HCT116 (cell line): ENCODE data around the gene SETD1B. TPM values are rescaled to one million over a fixed set of nuclear protein-coding genes. Genes with fewer than 3 reads are reported as not detected.

ENCODE experiments used
- ATAC-seq: fragments of 200-7000 bp; cut with Tn5 transposase; 2 replicates; pipeline ENCODE4 v1.9.1; 2020; ENCODE audit warnings: mild to moderate bottlenecking, moderate library complexity
- BruUV-seq: library from RNA; stranded (reverse); fragments of 400-500 nt; replicated peaks from 2 replicates; lab custom pipeline; 2021; lab: Mats Ljungman, UMichigan
- CTCF ChIA-PET: fragments of 300-600 bp; sonication (Branson Sonifier 250); formaldehyde crosslinking; loops from one replicate; lab custom pipeline; 2021; ENCODE audit warnings: antibody characterized with exemption; lab: Charles Lee
- POLR2A ChIA-PET: fragments of 300-600, 350-600 bp; sonication (Branson Sonifier 250); formaldehyde crosslinking; loops from one replicate; lab custom pipeline; 2021; ENCODE audit warnings: antibody characterized with exemption; lab: Charles Lee
- RAD21 ChIA-PET, 2 experiments: fragments of 300-600 bp; sonication (Branson Sonifier 250); formaldehyde crosslinking; loops; one replicate each; lab custom pipeline; 2023; ENCODE audit warnings: low total read pairs in 2 of 2; ENCODE audit not compliant: uncharacterized antibody in 2 of 2, unreplicated experiment in 2 of 2, low non-redundant PET in 1 of 2; lab: Charles Lee
- DNase-seq: peaks from one replicate; pipeline ENCODE4 v3.0.0-alpha.2; 2010; ENCODE audit warnings: low read depth, low spot score
- H2AFZ ChIP-seq: fragments of 200-600 bp; shearing (Covaris generic), sonication (generic); 2 replicates; pipeline ENCODE4 v1.6.1; 2017; ENCODE audit warnings: low read depth, mixed run types, mixed read lengths, antibody characterized with exemption, low read length; ENCODE audit not compliant: poor library complexity, severe bottlenecking
- H3K27ac ChIP-seq: 2 replicates; pipeline ENCODE4 v1.5.1; 2012; ENCODE audit warnings: low read depth, low read length
- H3K27me3 ChIP-seq: fragments of 200-600 bp; sonication (generic); 2 replicates; pipeline ENCODE4 v1.6.1; 2016; ENCODE audit warnings: mixed run types, low read length, mixed read lengths; ENCODE audit not compliant: insufficient read depth
- H3K36me3 ChIP-seq, 2 experiments: fragments of 200-500 bp in 1 of 2; fragments of 200-600 bp in 1 of 2; sonication (Bioruptor generic) in 1 of 2; sonication (generic) in 1 of 2; 2 replicates each; pipeline versions ENCODE4 v1.5.1 to v1.6.1; 2014 to 2016; ENCODE audit warnings: low read length in 2 of 2, inconsistent platforms in 1 of 2, mixed read lengths in 1 of 2, mixed run types in 1 of 2; ENCODE audit not compliant: insufficient read depth in 2 of 2, control insufficient read depth in 1 of 2
- H3K4me1 ChIP-seq, 2 experiments: fragments of 200-600 bp in 1 of 2; sonication (generic) in 1 of 2; 2 replicates each; pipeline versions ENCODE4 v1.5.1 to v1.6.1; 2012 to 2017; ENCODE audit warnings: low read length in 2 of 2, inconsistent platforms in 1 of 2, mild to moderate bottlenecking in 1 of 2, mixed read lengths in 1 of 2, mixed run types in 1 of 2, moderate library complexity in 1 of 2; ENCODE audit not compliant: insufficient read depth in 2 of 2, control insufficient read depth in 1 of 2
- H3K4me2 ChIP-seq: fragments of 200-600 bp; sonication (generic); 2 replicates; pipeline ENCODE4 v1.6.1; 2017; ENCODE audit warnings: mixed run types, low read length, mixed read lengths
- H3K4me3 ChIP-seq, 2 experiments: fragments of 200-600 bp in 1 of 2; sonication (generic) in 1 of 2; replicated peaks in 1 of 2; 2 replicates each; pipeline ENCODE4 v1.5.1; 2011 to 2016; ENCODE audit warnings: low read length in 2 of 2, control low read depth in 1 of 2, low read depth in 1 of 2, mild to moderate bottlenecking in 1 of 2, mixed read lengths in 1 of 2, mixed run types in 1 of 2
- H3K79me2 ChIP-seq: fragments of 200-600 bp; sonication (generic); 2 replicates; pipeline ENCODE4 v1.6.1; 2017; ENCODE audit warnings: mild to moderate bottlenecking, mixed run types, low read length, moderate library complexity, mixed read lengths; ENCODE audit not compliant: insufficient read depth
- H3K9ac ChIP-seq: fragments of 200-600 bp; sonication (generic); 2 replicates; pipeline ENCODE4 v1.6.1; 2016; ENCODE audit warnings: low read length, mixed read lengths
- H3K9me2 ChIP-seq: fragments of 200-600 bp; sonication (generic), shearing (Covaris generic); 2 replicates; pipeline ENCODE4 v1.6.1; 2017; ENCODE audit warnings: mixed run types, mild to moderate bottlenecking, moderate library complexity; ENCODE audit not compliant: insufficient read depth
- H3K9me3 ChIP-seq, 2 experiments: fragments of 200-500 bp in 1 of 2; fragments of 200-600 bp in 1 of 2; sonication (Bioruptor generic) in 1 of 2; sonication (generic) in 1 of 2; 2 replicates each; pipeline ENCODE4 v1.6.1; 2014 to 2017; ENCODE audit warnings: low read length in 2 of 2, mixed read lengths in 2 of 2, inconsistent platforms in 1 of 2, low read depth in 1 of 2, mild to moderate bottlenecking in 1 of 2, mixed run types in 1 of 2, moderate library complexity in 1 of 2; ENCODE audit not compliant: control insufficient read depth in 1 of 2, insufficient read depth in 1 of 2
- H4K20me1 ChIP-seq: fragments of 200-600 bp; sonication (generic), shearing (Covaris generic); 2 replicates; pipeline ENCODE4 v1.6.1; 2017; ENCODE audit warnings: mixed run types, mild to moderate bottlenecking, moderate library complexity; ENCODE audit not compliant: insufficient read depth
- CEBPB ChIP-seq: IDR thresholded peaks from 2 replicates; pipeline ENCODE4 v1.6.1; 2012; ENCODE audit warnings: low read depth
- EZH2phosphoT487 ChIP-seq: fragments of 200-600 bp; IDR thresholded peaks from 2 replicates; pipeline ENCODE4 v1.6.1; 2018; ENCODE audit warnings: antibody characterized with exemption, borderline replicate concordance
- POLR2A ChIP-seq: IDR thresholded peaks from 2 replicates; pipeline ENCODE4 v1.7.0; 2011; ENCODE audit warnings: borderline replicate concordance; ENCODE audit not compliant: insufficient read depth, insufficient read length; ENCODE audit errors: extremely low read depth
- POLR2AphosphoS5 ChIP-seq: IDR thresholded peaks from 2 replicates; pipeline ENCODE4 v1.6.1; 2011; ENCODE audit warnings: mild to moderate bottlenecking, low read depth, low read length, moderate library complexity
- SIN3A ChIP-seq: IDR thresholded peaks from 2 replicates; pipeline ENCODE4 v1.6.1; 2012; ENCODE audit warnings: low read depth
- TCF7L2 ChIP-seq: IDR thresholded peaks from 2 replicates; pipeline ENCODE4 v1.7.0; 2011; ENCODE audit warnings: borderline replicate concordance, inconsistent platforms; ENCODE audit not compliant: insufficient read depth, insufficient read length; ENCODE audit errors: extremely low read depth
- YY1 ChIP-seq: IDR thresholded peaks from 2 replicates; pipeline ENCODE4 v1.6.1; 2011; ENCODE audit warnings: low read length, low read depth, moderate library complexity, mild to moderate bottlenecking; ENCODE audit not compliant: insufficient replicate concordance; ENCODE audit errors: extremely low read depth
- ZFX ChIP-seq: fragments of 450-650 bp; IDR thresholded peaks from 2 replicates; pipeline ENCODE4 v1.6.1; 2017
- intact Hi-C: fragments of 100-400 bp; cut with micrococcal nuclease; formaldehyde crosslinking; loops from 2 replicates; pipeline ENCODE4 v1.10.0; 2022
- total RNA-seq: library from RNA; stranded (reverse); gene quantifications from one replicate; pipeline ENCODE4 v1.2.1, GENCODE V29; 2021; ENCODE audit not compliant: unreplicated experiment
- TF ChIP-seq, protein P1 (sequence below), 3 experiments: fragments of 200-600 bp in 1 of 3; sonication (generic) in 1 of 3; IDR thresholded peaks in 2 of 3; conservative IDR thresholded peaks in 1 of 3; 2 replicates each; pipeline ENCODE4 v1.5.1; 2012 to 2017; ENCODE audit warnings: low read depth in 2 of 3, low read length in 2 of 3, antibody characterized with exemption in 1 of 3, borderline replicate concordance in 1 of 3, control low read depth in 1 of 3, mild to moderate bottlenecking in 1 of 3, mixed read lengths in 1 of 3, mixed run types in 1 of 3, moderate library complexity in 1 of 3; ENCODE audit not compliant: insufficient read depth in 1 of 3

SETD1B gene
- total RNA-seq, 1 experiment from 2014 or later, result 17.5 TPM

DNA sequence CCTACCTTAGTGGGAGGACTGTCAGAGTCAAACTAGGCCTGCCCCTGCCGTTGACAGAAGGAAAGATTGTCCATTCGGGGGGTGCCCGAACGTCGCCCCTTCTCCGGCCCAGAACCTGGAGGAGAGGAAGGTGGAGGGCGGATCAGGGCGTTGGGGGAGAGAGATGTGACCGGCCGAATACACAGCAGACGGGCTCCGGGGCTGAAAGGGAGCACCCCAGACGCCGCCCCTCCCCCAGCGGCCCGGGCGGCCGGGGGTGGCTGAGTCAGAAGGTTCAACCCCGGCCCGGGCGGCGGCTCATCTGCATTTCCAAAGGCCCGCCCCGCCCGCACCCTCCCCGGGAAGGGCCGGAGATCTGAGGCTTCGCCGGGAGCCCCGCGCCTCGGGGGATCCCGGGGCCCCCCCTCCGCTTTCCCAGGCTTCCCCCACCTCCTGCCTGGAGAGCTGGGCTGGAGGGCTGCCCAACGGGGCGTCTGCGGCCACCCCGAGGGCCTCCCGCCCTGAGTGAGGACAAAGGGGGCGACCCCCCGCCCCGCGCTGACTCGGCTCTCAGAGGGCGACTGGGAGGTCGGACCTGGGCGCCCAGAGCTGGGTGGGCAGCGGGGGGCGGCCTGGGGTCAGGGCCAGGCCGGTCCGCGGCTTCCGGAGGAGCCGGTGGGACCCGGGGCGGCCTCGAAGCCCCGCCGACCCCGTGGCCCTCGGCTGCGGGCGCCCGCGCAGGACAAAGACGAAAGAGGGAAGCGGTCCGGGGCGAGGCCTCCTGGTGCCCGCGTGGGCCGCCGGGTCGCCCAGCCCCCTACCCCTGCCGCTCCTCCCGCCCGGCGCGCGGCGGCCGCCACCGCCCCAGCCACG is 3.7 kb upstream of the SETD1B start (continued):
- TF ChIP-seq, protein P1, sequence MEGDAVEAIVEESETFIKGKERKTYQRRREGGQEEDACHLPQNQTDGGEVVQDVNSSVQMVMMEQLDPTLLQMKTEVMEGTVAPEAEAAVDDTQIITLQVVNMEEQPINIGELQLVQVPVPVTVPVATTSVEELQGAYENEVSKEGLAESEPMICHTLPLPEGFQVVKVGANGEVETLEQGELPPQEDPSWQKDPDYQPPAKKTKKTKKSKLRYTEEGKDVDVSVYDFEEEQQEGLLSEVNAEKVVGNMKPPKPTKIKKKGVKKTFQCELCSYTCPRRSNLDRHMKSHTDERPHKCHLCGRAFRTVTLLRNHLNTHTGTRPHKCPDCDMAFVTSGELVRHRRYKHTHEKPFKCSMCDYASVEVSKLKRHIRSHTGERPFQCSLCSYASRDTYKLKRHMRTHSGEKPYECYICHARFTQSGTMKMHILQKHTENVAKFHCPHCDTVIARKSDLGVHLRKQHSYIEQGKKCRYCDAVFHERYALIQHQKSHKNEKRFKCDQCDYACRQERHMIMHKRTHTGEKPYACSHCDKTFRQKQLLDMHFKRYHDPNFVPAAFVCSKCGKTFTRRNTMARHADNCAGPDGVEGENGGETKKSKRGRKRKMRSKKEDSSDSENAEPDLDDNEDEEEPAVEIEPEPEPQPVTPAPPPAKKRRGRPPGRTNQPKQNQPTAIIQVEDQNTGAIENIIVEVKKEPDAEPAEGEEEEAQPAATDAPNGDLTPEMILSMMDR (IDR thresholded peaks at IDR 0.05 in 2 of 3, conservative IDR thresholded peaks at IDR 0.05 in 1 of 3; ENCODE audit: borderline replicate concordance in 1 of 3, insufficient read depth in 1 of 3, low read depth in 2 of 3, low read length in 2 of 3), result no peak
- TF ChIP-seq YY1, result peak; percentile 15
- no peak for TF ChIP-seq EZH2phosphoT487
- no peak for TF ChIP-seq SIN3A
- peak; percentile 79 for TF ChIP-seq POLR2AphosphoS5
- TF ChIP-seq TCF7L2, result peak; percentile 96

- peak overlapping the region; percentile 100 for H3K27ac ChIP-seq
- peaks cover 0 to 3% of the 10 kb centered on the region in 2 experiments; a peak in 2 of 4 replicates for H3K36me3 ChIP-seq
- ATAC-seq, result no peak
- peak overlapping the region; percentile 99 for H3K4me2 ChIP-seq
- RAD21 ChIA-PET, result interaction anchor here in 1 of 2 experiments (0.6 kb wide), 1 partner anchor 17 kb away, joined by 4 read pairs; no protein-coding TSS in a partner anchor
- CTCF ChIA-PET, result interaction anchor here (3.2 to 4.0 kb wide), 2 partner anchors 7 to 11 kb away, joined by 26 to 30 read pairs; partner anchors contain the start of gene RHOF
- POLR2A ChIA-PET, result interaction anchor here (0.7 to 2.6 kb wide), 3 partner anchors 11 to 87 kb away, joined by 3 to 9 read pairs (median 7); partner anchors contain the start of gene PSMD9
- peaks cover 48% of the 10 kb centered on the region for H3K79me2 ChIP-seq
- H3K9me2 ChIP-seq, result no peaks in the 10 kb centered on the region
- H4K20me1 ChIP-seq, result no peaks in the 10 kb centered on the region
- no peak overlapping the region for H2AFZ ChIP-seq
- no peak for TF ChIP-seq CEBPB
- no peak for TF ChIP-seq TCF7L2
- peak; percentile 67 for TF ChIP-seq POLR2AphosphoS5
- peak; percentile 63 for TF ChIP-seq ZFX
- peak; percentile 88 for TF ChIP-seq YY1
- TF ChIP-seq POLR2A, result peak; percentile 25
- H3K9ac ChIP-seq, result peak overlapping the region; percentile 98
- peaks cover 43 to 76% of the 10 kb centered on the region in 2 experiments for H3K4me1 ChIP-seq
- DNase-seq, result no peak
- H3K27me3 ChIP-seq, result no peaks in the 10 kb centered on the region
- H3K4me3 ChIP-seq, result peak overlapping the region; percentile 74
- no peaks in the 10 kb centered on the region for H3K9me3 ChIP-seq
- TSS peak; percentile 33 for BruUV-seq
- intact Hi-C loops, result loop anchor here (1.0 kb wide), 1 partner anchor 38 kb away; no protein-coding TSS in a partner anchor
These were observed 2.9 kb upstream of the SETD1B start for GRCh38 chr12:121800694-121801594.
